HG03196 (cell line): ENCODE measurements around the gene ITIH2.
"Not testable (repeated sequence)": the region's sequence is repeated elsewhere in the genome, so short reads cannot be mapped to it uniquely, and the experiment has no call there.

Experiments
- ATAC-seq: cut with Tn5 transposase; IDR thresholded peaks from one replicate; pipeline ENCODE4 v1.9.1; 2021; ENCODE audit not compliant: unreplicated experiment

ITIH2 gene

GRCh38 chr10:7696545-7696944, 6.6 kb upstream of the ITIH2 start:
- no peak for ATAC-seq

DNA sequence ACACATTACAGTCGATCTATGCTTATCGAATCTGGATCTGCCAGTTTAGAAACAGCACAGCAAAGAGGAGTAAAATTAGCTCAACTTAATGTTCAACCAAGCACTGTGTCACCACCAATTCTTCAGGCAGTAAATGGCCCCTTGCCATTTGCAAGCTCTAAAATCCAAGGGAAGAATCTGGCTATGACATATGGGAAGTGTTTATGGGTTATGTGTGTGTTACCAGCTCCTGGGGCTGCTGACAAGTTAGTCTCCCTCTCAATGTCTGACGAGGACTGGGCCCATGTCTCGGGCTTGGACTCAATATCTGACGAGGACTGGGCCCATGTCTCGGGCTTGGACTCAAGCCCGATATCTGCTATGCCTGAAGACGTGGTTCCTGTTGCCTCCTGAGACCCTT, 5.7 kb upstream of the ITIH2 start:
- ATAC-seq = no peak

- no peak for ATAC-seq
Observed at GRCh38 chr10:7700577-7701125, 2.5 kb upstream of the ITIH2 start.

DNA sequence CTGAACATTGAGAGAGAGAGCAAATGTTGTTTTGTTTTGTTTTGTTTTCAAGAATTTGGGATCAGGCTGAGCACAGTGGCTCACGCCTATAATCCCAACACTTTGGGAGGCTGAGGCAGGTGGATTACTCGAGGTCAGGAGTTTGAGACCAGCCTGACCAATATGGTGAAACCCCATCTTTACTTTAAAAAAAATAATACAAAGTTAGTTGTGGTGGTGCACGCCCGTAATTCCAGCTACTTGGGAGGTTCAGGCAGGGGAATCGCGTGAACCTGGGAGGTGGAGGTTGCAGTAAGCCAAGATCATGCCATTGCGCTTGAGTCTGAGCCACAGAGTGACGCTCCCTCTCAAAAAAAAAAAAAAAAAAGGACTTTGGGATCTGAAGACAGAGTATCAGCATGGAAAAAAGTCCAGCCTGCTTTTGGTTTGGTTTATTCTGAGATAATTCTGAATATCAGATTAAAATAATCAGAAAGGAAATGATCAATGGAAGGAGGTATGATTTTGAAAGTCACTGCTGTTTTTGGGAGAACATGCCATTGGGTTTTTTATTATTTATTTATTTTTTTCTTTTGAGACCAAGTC, 1.9 kb upstream of the ITIH2 start:
- ATAC-seq = no peak

DNA sequence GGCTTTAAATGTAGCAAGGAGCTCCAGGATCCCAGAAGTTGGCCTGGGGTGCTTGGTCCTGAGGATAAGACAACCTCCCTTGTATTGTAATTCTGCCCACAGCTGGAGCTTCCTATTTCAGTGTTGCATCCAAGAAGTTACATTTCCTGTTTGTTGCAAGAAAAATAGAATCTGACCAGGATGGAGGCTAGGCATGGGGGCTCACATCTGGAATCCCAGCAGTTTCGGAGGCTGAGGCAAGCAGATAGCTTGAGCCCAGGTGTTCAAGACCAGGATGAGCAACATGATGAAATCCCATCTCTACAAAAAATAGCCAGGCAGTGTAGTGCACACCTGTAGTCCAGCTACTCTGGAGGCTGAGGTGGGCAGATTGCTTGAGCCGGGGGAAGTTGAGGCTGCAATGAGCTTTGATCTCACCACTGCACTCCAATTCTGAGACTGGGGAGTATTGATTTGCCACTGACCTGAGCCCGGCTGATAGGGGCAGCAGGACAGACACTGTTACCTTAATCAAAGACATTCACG, 766 bp upstream of the ITIH2 start:
- no peak for ATAC-seq

DNA sequence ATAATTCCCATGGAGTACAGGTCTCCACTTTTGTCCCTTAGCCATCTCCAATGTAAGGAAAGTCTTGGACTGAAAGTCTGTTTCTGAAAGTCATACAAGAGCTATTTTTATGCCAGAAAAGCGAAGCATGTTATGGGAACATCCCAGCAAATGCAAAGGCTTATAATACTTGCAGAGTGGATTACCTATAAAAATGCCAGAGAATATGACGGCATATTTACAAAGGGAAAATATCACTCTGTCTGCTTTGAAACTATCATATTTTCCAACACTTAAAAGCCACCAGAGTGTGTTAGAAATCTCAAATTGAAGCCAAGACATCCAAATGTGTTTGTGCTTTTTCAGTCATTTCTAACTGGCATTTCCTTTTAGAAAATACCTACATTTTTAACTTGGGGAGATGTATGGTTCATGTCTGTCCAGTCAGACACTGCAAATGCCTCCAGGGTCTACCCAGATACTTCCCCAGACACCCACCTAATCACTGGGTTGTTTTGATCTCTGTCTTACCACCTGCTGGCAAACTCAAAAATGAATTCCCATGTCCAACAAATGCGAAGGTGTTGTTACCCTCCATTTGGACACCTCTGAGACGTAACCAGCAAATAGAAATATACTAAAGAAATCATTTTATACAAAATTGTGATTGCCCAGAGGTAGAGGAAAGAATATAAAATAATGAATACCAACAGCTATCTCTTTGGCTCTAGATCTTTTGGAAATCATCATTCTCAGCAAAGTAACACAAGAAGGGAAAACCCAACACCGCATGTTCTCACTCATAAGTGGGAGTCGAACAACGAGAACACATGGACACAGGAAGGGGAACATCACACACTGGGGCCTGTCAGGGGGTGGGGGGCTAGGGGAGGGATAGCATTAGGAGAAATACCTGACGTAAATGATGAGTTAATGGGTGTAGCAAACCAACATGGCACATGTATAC, 1.2 kb downstream of the ITIH2 start:
- ATAC-seq = no peak

DNA sequence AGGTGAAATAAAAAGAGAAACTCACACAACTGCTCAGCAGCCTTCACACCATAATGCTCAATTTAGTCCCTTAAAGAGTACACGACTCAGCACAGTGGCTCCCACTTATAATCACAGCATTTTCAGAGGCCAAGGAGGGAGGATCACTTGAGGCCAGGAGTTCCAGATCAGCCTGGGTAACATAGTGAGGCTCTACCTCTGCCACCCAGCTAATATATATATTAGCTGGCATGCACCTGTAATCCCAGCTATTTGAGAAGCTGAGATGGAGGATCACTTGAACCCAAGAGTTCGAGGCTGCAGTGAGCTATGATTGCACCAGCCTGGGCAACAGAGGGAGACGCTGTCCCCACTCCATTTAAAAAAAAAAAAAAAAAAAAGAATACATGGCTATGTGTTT, 2.2 kb downstream of the ITIH2 start:
- no peak for ATAC-seq

- ATAC-seq = no peak
Observed at GRCh38 chr10:7706534-7707073, 3.5 kb downstream of the ITIH2 start.

GRCh38 chr10:7707102-7707501, 4.0 kb downstream of the ITIH2 start:
- no peak for ATAC-seq

DNA sequence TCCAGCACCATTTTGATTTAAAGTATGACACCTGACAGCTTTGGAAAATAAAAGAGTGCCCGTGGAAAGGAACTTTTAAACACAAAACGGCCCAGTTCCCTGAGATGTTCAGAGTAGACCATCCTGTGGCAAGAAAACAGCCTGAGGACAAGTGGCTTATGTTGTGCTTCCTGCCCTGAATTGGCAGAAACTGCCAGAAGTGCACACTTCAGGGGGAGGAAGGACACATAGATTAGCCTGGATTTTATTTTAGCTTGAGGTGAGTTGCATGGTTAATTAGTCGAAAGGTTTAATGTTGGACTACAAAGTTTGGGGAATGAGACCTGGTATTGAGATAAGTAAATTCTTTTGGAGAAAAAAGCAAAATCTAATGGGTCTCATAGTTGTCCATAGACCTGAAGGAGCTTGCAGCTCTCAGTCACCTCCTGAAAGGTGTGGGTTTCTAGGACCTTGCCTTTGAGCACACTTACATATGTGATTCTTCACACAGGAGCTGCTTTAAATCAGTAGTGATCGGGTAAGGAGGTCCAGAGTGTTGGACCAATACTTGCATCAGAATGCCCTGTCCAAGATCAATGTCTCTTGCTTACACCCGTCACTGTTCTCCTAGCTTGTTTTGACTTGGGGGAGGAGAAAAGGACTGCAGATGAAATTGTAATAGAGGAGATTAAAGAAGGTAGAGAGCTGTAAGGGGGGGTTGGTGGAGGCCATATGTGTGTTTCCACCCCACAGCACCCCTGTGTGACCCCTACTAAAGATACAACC, 4.9 kb downstream of the ITIH2 start:
- no peak for ATAC-seq

GRCh38 chr10:7708832-7709231, 5.7 kb downstream of the ITIH2 start:
- ATAC-seq = no peak

DNA sequence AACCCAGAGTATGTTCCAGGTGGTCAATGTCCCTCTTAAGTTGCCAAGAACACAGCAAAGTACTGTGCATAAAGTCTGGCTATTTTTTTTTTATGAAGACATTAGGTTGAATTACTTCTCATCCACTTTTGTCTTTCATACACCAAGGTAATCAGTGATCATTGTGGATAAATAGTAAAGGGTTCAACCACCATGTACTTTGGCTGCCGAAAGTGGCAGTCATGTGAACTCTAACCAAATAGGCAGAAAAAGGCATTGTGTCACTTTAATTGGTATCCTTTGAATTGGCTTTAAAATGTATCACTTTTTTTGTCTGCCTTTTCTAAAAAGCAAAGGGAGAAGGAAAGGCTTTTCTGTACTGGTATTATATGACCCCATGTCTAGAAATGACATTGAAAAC, 7.3 kb downstream of the ITIH2 start:
- ATAC-seq = no peak

DNA sequence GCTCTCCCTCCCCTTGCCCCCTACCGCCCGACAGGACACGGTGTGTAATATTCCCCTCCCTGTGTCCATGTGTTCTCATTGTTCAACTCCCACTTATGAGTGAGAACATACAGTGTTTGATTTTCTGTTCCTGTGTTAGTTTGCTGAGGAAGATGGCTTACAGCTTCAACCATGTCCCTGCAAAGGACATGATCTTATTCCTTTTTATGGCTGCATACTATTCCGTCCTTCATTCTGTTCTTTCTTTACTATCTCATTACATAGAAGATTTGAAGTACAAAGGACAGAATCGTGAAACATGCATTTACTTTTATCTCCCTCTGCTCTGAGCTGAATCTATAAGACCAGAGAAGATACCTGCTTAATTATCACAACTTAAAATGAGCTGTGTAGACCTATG, 8.0 kb downstream of the ITIH2 start:
- not testable (repeated sequence) for ATAC-seq

- ATAC-seq = no peak
Observed at GRCh38 chr10:7715515-7715914, 12.4 kb downstream of the ITIH2 start.

DNA sequence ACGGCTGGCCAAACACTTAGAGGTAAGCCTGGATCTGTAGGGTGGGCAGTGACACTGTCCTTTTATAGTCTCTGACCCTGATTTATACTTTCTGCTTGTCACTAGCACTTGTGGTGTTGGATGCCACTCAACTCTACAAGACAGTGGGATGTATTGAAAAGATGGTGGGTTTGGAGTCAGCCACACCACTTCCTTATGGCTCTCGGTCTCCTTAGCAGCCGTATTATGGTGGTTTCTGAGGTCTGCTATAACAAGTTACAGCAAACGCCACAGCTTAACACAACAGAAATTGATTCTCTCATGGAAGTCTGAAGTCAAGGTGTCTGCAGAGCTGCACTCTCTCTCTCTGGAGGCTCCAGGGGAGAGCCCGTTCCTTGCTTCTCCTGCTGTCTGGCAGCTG, 14.7 kb downstream of the ITIH2 start:
- no peak for ATAC-seq

DNA sequence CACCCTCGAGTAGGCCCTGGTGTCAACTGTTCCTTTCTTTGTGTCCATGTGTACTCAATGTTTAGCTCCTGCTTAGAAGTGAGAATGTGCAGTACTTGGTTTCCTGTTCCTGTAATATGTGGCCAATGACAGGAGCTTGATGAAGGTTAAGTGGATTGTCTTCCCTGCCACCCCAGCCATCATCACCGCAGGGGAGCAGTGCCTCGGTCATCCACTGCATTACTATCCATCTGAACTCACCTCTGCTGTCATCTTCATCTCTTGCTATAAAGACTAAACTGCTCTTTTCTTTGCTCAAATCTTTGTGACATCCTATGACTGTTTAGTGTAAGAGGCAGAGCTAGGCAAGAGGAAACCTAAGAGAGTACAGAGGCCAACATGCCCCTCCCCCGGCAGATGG, 15.6 kb downstream of the ITIH2 start:
- no peak for ATAC-seq

- ATAC-seq = no peak
Observed at GRCh38 chr10:7720478-7720877, 17.4 kb downstream of the ITIH2 start.

GRCh38 chr10:7722927-7723529, 19.9 kb downstream of the ITIH2 start:
- no peak for ATAC-seq

DNA sequence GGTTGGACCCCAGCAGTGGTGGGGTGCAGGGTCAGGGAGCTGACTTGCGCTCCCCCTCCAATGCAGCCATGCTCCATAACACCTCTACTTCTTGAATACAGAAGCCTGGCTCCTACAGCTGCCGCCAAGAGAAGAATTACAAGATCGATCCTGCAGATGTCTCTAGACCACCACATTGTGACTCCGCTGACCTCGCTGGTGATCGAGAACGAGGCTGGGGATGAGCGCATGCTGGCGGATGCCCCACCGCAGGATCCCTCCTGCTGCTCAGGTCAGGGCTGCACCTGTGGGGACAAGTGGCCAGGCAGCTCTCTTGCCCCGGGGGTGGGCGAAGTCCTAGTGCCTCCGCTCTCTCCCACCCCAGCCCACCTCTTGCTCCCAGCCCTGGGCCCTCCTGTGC, 31.7 kb downstream of the ITIH2 start:
- ATAC-seq = no peak

GRCh38 chr10:7738536-7739407, 35.7 kb downstream of the ITIH2 start:
- no peak for ATAC-seq
